HL-60/S4 treated with phorbol 12-myristate 13-acetate at 8.2 ng/mL for 4 days and 3 days (cell line): ENCODE data around the gene IL2RA.

Experiments used
- in situ Hi-C: fragments of 300-500 bp; cut with MboI; formaldehyde crosslinking; loops from 2 replicates; pipeline ENCODE4 v1.15.0; 2022; ENCODE audit warnings: low sequenced_read_pairs

IL2RA gene

DNA sequence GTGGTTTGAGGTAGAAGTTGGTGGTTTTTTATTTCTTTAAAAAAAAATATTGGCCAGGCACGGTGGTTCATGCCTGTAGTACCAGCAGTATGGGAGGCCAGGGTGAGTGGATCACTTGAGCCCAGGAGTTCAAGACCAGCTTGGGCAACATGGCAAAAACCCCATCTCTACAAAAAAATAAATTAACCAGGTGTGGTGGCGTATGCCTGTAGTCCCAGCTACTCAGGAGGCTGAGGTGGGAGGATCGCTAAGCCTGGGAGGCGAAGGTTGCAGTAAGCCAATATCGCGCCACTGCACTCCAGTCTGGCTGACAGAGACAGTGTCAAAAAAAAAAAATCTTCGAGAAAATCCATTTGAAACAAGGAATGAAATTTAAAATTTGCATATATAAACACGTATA, 1.1 kb downstream of the IL2RA start:
- in situ Hi-C loops: no loop called here

DNA sequence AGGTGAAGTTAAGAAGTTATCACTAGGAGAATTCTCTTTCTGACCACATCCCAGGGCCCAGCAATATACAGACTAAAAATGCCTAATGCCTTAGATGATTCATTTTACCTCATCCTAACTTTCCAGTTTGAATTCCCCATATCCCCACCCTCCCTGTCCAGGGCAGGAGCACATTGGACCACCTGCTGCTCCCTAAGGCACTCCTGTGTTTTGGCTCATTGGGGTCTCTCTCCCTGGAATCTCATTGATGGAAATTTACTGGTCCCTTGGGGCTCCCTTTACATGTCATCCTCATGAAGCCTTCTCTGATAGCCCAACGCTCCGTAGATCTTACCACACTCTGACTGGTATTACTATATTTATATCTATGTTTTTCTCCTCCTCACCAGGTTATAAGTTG, 2.7 kb downstream of the IL2RA start:
- in situ Hi-C loops: no loop called here

DNA sequence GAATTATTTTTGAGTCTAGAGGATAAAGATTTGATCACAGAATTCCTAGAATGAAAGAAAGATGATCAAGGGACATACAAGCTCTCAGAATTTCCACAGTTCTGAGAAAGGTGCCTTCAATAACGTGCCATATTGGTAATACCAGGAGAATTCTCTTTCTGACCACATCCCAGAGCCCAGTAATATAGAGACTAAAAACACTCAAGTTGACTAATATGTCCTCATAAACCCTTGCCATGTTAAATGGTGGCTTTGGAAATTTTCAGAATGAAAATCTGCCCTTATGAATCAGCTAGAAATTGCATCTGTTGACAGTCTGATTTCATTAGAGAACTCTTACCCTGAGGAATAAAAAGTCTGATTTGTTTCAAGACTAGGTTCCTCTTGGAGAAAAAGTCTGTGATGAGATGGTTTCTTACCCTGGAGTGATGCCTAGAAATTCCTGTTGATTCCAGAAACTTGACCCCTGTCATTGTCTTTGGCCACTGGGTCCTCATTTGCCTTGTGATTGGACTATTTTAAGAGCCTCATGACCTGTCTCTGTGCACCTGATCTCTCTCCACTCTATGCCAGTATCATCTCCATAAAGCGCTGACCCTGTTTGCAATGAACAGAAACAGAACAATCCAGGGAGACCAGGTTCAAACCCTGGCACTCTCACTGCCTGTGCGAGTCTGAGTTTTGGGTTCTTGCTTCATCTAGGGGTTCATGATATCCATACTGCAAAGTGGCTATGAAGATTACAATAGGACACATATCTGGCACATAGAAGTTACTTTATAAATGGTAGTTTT, 3.3 kb downstream of the IL2RA start:
- in situ Hi-C loops: no loop called here

DNA sequence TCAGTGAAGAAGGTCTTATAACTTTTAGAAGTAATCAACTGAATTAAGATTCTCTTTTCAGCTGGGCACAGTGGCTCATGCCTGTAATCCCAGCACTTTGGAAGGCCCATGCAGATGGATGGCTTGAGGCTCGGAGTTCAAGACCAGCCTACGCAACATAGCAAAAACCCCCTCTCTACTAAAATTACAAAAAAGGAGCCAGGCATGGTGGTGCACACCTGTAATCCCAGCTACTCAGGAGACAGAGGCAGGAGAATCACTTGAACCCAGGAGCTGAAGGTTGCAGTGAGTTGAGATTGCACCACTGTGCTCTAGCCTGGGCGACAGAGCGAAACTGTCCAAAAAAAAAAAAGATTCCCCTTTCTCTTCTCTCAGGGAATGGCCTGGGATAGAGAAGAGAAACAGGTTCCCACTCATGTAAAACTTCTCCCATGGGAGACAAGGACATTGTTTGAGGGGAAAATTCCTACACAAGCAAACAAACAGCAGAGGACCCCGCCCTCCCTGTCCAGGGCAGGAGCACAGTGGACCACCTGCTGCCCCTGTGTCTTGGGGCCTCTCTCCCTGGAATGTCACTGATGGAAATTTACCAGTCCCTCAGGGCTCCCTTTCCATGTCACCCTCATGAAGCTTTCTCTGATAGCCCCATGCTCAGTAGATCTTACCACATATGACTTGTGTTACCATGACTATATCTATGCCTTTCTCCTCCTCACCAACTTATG, 5.6 kb downstream of the IL2RA start:
- in situ Hi-C loops: no loop called here

GRCh38 chr10:6055929-6056328, 6.2 kb downstream of the IL2RA start:
- in situ Hi-C loops: no loop called here

- in situ Hi-C loops: no loop called here
Observed at GRCh38 chr10:6054884-6055283, 7.3 kb downstream of the IL2RA start.

GRCh38 chr10:6053816-6054631, 8.1 kb downstream of the IL2RA start:
- in situ Hi-C loops: no loop called here

DNA sequence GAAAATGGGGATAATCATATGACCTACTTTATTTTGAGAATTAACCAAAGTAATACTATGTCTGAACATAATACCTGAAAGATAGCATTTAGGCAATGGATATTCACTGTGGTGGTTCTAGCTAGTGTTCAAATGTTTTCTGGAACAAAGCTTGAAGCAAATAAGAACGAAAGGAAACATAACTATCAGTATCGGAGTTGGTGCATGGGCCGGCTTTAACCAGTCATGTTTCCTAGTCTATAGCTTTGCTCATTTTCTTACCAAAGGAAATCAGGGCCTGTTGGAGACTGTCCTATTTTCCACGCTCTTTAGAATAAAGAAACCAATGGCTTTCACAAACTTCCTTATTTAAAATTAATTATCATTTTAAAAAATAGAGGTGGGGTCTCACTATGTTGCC, 8.9 kb downstream of the IL2RA start:
- in situ Hi-C loops: no loop called here

DNA sequence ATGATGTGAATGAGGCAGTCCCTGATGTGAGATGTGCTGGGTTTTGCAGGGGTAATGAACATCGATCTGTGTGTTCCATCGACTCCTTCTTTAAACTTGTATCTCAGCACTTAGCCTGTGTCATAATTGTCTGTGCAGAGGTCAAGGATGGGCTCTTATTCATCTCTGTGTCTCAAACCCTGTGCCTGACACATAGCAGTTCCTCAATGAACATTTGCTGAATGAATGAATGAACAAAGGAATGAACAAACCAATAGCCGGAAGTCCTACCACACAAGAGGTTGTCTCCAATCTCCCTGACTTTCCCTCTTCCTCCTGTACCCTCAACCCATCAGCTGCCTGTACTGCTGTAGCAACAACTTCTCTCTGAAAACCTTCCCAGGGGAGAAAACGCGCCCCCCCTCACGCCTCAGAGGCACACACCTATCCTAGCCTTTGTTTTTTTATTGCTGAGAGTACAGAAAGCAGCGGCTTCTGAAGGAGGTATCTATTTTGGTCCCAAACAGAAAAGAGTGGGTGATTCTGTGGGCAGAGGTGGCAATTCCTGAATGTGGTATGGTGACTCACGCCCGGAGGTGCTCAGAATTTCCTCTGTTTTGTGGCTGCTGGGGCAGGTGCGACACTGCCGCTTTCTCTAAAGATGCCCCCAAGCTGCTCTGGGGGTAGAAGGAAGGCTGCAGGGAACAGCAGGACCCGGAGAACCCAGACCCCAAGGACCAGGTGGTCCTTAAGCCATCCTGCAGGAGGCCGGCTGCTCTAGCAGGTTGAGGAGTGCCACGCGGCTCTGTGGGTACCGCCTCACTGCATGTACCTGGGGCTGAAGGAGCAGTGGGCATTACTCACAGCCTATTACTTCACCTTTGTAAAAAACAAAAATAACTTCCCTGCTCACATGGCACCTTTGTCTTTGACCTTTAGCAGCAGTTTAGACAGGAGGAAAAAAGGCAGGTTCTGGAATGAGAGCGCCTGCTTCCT, 9.6 kb downstream of the IL2RA start:
- in situ Hi-C loops: no loop called here

- in situ Hi-C loops: no loop called here
Observed at GRCh38 chr10:6050801-6051445, 11.2 kb downstream of the IL2RA start.

DNA sequence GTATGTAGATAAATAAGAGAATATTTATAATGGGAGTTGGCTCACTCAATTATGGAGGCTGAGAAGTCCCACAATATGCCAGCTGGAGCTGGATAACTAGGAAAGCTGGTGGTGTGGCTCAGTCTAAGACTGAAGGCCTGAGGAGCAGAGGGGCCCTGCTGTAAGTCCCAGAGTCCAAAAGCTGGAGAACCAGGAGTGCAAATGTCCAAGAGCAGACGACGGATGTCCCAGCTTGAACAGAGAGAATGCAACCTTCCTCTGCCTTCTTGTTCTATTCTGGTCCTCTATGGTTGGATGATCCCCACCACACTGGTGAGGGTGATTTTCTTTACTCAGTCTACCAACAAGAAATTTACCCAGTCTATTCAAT, 13.2 kb downstream of the IL2RA start:
- in situ Hi-C loops: no loop called here

DNA sequence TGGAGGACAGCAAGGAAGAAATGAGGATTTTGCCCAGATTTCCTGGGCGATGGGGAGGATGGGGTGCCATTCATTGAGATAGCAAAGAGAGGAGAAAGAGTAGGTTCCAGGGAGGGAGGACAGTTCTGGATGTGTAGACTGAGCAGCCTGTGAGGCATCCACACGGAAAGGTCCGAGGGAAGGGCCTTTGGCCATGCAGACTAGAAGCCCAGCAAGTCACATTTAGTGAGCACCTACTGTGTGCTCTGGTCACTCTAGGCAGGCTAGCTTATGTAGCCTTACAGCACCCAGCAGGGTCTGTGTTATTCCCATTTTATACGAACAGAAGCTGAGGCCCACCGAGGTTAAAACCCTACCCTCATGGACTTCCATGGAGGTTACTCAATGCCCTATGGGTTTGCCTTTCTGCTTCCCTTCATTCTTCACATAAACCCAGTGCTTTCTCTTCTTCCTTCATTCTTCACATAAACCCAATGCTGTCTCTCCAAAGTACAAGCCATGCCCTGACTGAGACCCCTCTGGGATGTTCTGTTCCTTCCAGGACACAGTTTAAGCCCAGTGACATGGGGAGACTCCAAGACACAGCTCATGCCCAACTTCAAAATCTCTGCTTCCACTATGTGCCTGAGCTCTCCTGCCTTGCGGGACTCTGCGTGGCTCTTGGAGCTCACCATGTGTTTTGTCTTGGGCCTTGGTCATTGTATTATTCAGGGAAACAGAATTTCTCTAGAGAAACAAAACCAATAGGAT, 13.7 kb downstream of the IL2RA start:
- in situ Hi-C loops: no loop called here

DNA sequence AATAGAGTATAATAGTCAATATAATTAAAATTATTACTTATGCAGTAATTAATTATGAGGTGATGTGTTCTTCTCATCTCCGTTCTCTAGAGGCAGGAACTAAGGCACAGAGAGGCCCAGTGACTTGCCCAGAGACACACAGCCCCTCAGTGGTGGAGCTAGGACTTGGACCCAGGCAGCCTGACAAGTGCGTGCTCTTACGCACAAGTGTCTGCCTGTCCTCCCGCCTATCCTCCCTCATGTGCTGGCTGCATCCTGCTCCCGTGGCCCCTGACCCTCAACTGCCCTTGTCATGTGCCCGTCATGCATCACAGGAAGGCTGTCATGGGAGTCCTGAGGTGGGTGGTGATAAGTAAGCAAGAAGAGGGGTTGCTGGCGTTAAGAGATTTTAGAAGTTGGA, 14.3 kb downstream of the IL2RA start:
- in situ Hi-C loops: no loop called here

GRCh38 chr10:6046773-6047611, 15.2 kb downstream of the IL2RA start:
- in situ Hi-C loops: no loop called here

DNA sequence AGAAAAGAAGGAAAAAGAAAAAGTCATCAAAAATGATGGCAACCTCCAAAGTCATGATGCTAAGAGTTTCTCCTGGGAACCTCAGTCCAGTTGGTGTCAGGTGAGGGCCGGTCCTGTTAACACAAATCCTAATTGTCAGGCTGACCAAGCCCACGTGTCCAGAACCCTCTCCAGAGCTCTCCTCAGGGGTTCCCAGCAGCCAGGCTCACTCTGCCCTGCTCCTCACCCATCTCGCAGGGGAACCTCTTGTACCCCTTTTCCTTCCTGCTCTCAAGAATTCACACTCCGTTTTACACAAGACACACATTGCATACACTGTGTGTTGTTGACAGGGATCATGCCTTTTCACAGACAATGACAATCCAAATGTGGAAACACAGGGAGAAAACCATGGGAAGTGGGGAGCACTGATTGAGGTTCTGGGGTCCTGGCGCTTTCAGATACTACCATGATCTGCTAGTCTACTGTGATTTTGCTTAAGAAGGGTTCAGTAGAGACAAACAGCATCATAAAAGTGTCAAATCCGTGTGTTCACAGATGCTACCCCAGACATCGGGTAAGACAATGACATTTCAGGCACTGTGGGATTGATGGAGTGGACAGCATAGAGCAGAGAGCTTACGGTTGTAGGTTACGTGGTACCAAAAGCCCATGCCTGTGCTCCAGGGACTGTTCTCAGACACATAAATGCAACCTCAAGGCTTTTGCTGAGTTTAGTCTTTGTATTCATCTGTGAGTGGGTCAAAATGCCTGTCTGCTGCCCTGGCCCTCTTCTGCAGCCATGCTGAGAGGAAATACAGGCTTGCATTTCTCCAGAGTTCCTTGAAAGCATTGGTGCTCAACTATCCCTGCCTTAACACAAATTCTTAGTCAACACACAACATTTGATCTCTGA, 16.0 kb downstream of the IL2RA start:
- in situ Hi-C loops: no loop called here

- in situ Hi-C loops: no loop called here
Observed at GRCh38 chr10:6045314-6045848, 16.8 kb downstream of the IL2RA start.

DNA sequence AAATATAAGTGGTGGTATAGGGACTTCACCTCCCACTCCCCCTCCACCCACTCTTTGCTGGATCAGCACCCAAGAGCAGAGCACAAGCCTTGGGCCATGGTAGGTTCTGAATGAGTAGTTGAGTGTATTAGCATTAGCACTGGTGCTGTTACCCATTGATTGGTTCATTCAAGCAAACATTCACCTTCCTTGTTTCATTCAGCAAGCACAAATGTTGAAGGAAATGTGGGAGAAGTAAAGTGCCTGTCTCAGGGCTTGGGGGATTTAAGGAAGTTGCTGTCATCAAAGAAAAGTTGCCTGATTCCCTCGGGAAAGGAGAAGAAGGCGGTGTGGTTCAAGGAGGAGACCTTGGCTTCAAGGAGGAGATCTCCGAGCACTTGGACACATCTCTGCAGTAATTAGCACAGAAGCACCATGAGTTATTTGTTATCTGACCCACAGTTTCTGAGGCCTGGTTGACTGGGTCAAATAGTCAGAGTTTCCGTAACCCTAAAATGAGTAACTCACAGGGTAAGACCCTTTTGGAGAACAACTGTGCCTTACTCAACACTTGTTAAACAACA, 17.3 kb downstream of the IL2RA start:
- in situ Hi-C loops: no loop called here
